ACHN (cell line): Measurements from ENCODE around the gene DSC2.
"Not testable (repeated sequence)": the region's sequence is repeated elsewhere in the genome, so short reads cannot be mapped to it uniquely, and the experiment has no call there.

Experiments used
- DNase-seq: peaks from one replicate; pipeline ENCODE4 v3.0.0-alpha.2; 2015
- in situ Hi-C: cut with HindIII; loops from 2 replicates; pipeline ENCODE4 v1.10.0; 2017; ENCODE audit warnings: low sequenced_read_pairs, low pct_ligation_motif_present, low pct_unique_long_range_greater_than_20kb

DSC2 gene

DNA sequence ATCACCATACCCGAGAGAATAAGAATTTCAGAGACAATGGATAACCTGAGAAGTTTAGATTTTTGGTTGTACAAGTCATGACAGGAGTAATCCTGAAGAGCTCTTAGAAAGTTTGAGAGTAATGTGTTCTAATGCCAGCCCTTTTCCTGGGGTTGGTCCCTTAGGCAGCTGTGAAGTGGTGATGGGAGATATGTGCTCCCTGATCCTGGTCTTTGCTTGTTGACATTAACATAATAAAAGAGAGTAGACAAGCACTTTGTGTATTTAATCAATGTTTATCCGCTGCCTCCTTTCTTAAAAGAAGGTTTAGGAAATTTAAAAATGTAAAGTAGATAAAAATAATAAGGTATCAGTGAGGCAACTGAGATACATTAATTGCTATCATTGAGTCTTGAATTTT, 45.9 kb downstream of the DSC2 start:
- in situ Hi-C loops, result no loop called here

DNA sequence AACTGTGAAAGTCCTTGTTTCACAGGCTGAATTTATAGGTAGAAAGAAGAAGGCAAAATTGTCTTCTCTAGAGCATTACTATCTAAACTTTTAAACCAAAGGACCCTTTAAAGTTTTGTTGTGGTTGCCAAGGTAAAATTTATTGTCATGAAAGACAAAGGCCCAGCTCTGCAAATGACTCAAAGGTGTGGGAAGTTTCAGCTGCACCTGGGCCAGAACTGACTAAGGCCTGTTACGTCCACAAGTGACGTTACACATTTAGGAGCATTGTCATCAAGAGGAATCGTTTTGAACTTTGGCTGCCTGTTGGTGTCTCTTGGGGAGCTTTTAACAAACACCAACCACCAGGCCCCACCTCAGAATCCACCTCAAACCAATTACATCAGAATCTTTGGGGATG, 51.6 kb downstream of the DSC2 start:
- no peak for DNase-seq
- in situ Hi-C loops, result no loop called here

More for the DNA sequence above, 45.9 kb downstream of the DSC2 start:
- DNase-seq, result no peak

GRCh38 chr18:31049189-31049588, 53.0 kb downstream of the DSC2 start:
- DNase-seq, result no peak
- in situ Hi-C loops, result no loop called here

DNA sequence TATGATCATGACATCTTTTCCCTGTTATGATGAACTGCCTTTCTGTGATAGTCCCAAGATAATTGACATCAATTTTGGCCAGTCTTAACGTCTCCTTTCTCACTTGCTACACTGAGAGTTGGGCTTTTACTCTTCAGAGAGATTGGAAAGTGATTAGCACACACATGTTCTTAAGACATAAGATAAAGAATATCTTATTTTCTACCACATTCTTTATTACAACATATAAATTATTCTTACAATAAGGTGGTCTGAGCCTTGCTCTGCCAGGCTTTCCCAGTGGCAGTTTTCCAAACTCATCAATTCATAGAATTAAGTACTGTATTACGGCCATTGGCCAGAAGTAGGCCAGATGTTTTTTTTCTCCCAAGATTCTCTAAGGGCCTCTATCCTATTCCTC, 54.0 kb downstream of the DSC2 start:
- in situ Hi-C loops, result no loop called here
- DNase-seq, result no peak

DNA sequence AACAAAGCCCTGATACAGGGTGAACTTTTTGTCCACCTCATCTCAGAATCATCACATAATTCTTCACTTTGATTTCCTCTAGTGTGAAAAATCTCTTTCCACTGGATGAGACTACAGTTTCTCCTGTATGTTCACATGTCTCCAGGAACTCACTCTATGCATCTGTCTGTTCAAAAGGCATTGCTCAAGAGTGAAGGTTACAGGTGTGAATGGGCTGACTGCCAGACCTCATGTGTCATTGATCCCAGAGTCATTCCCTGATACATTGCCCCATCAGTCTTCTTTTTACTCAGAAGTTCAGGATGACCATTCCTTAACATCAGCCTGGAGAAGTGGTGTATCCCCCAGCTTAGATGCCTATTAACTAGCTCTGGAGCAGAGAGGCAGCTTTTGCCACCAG, 55.3 kb downstream of the DSC2 start:
- no peak for DNase-seq
- in situ Hi-C loops, result no loop called here

DNA sequence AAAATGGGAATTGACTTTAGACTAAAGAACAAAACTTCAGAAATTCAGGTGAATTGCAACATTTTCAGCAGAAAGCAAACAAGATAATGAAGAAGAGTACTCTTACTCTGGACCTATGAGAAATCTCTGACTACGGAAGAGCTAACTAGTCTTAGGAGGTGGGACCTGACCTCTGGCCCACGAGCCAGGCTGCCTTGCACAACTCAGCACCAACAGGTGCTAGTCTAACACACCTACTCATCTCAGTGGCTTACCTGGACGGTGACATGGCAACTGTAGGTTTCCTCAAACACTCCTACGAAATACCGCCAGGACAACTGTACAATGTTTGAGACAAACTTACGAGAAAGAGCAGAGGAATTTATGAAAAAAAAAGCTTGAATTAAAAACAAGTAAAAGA, 56.6 kb downstream of the DSC2 start:
- in situ Hi-C loops, result no loop called here
- DNase-seq, result no peak

DNA sequence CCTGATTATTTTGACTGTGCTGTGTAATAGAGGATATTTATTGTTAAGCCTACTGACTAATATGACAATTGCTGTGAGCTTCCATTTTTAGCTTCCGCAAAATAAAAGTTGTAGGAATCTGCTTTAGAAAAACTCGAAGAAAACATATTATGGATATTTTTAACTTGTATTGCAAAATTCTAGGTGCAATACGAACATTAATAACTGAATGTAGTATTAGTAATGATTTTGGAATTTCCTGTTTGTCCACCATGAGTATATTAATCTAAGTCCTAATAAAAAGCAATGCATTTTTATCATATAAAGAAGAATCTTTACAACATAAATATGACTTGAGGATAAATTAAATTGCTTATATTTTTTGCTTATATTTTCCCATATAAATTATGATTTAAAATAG, 57.3 kb downstream of the DSC2 start:
- in situ Hi-C loops, result no loop called here

DNA sequence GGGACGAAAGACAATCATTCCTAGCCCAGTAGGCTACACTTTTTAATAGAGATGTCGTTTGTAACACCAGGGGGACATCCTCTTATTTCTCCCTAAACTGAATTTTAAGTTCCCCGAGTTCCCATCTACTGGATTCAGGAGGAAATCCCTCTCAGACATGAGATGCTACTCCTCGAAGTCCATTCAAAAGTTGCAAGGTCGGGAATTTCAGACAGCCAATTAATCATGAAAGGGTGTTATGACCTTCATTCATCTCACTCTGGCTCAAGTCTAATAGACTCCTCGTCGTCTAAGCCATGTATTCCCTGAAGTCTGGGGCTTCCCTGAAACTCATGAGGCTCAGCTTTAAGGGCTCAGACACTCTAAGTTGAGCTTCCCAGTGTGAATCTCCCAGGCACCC, 58.5 kb downstream of the DSC2 start:
- in situ Hi-C loops, result no loop called here
- no peak for DNase-seq

More for the DNA sequence above, 57.3 kb downstream of the DSC2 start:
- DNase-seq, result no peak

GRCh38 chr18:31042406-31043181, 59.6 kb downstream of the DSC2 start, which contains the start of gene DSC3:
DSC3 (minus strand) TSS chr18:31042742; CDS start chr18:31042660, 82 bp downstream.
- peak; percentile 2 for DNase-seq
- in situ Hi-C loops, result no loop called here

DNA sequence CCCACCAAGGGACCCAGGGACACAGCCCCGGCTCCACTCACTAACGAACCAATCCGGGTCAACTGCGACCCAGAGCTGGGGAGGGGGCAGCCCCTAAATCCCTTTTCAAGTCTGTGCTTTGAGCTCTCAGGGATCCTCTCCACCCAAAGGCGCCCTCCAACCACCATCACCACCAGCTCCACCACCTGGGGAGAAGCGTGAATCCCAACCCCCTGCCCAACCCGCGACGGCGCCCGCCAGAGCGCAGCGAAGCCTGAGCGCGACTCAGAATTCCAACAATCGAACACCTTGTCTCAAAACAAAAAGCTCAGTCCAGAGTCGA, 60.2 kb downstream of the DSC2 start:
- DNase-seq, result no peak
- in situ Hi-C loops, result no loop called here

DNA sequence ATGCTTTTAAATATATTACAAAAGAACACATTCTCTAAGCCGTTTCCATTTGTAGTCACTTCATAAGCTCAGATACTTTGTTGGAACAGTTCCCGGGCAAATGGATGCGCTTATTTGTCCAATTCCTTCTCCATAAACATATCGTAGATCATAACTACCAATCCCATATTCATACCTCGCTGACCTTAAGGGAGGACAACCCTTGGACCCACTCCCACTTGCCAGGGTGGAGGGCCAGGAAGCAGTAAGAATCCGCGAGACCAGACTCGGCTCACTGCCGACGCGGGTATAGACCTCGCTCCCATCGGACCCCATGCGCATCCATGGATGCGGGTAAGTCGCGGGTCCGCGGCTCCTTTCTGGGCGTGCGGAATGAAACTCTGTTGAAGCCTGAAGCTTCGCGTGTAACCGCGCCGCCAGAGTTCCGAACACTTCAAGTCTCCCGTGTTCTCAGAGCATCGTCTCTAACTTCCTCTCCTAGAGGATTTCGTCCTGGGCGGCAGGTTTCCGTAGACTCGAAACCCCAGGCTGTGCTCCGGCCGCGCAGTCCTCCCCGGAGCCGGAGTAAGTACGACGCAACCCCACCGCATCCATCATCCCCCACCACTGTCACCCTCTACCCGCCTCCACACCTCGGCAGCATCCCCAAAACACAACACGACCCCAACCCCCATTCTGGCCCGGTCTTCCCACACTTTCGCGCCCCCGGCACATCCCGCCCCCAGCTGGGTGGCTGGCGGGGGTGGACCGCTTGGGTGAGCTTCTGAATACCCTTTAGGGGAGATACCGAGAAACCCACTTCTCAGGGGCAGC, 60.7 kb downstream of the DSC2 start:
- DNase-seq, result no peak
- in situ Hi-C loops, result no loop called here

DNA sequence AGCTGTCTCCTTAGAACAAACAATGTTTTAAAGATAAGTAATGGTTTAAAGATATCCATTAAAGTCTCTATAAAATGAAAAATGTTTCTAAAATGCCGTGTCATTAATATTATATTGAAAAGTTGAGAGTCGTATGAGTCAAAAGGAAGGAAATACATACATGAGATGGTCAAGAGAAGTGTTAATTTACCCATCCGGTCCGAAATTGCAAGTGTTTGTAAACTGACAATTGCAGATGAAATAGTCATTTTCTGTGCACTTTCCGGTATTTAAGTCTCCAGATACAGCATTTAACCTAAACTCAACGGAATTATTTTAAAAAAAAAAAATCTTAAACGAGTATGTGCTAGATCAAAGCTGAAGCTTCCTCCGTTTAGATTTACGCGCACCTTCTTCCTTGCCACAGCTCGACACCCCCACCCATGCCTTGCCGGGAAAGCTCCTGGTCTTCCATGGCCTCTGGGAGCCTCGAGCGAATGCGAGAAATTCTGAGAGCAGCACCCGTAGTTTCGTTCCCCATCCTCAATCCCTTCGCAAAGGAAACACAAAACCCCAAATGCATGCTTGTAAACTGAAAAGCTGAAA, 61.4 kb downstream of the DSC2 start:
- in situ Hi-C loops, result no loop called here
- DNase-seq, result no peak

- no peak for DNase-seq
- in situ Hi-C loops, result no loop called here
Observed at GRCh38 chr18:31039426-31039825, 62.8 kb downstream of the DSC2 start.

DNA sequence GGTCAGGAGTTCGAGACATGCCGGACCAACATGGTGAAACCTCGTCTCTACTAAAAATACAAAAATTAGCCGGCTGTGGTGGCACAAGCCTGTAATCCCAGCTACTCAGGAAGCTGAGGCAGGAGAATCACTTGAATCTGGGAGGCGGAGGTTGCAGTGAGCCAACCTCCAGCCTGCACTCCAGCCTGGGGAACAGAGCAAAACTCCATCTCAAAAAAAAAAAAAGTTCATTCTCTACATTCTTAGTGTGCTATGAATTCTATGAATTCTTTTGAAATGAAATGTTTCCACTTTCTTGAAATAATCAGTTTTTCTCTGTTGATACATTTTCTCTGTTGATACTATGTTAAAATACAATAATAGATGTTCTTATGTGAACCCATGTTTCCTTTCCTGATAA, 64.5 kb downstream of the DSC2 start:
- in situ Hi-C loops, DNase-seq: not testable (repeated sequence)

GRCh38 chr18:31034541-31034940, 67.7 kb downstream of the DSC2 start:
- in situ Hi-C loops, result no loop called here
- DNase-seq, result no peak

DNA sequence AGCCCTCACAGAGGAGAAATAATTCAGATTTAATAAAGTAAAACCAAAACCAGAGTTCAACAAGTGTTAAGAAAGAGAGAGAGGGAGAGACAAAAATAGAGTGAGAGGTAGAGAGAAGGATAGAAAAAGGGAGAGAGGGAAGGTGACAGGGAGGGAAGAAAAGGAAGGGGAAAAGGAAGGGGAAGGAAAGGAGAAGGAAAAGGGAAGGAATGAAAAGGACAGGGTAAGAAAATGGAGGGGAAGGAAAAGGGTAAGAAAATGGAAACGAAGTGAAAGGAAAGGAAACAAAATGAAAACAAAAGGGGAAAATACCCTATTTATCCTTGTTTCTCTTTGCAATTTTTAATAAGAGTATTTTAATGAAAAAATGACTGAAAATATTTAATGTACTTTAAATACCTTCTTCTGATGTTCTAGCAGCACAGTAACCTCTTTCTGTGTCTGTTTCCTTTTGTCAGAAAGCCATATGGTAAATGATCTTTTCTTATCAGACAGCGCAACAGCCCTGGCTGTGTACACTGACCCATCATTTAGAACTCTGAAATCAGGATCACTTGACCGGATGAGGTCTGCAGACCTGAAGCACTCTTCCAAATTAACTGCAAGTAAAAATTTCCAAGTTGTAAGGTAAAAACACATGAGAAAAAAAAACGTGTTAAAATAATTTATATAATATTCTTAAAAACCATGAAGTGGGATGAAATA, 71.5 kb downstream of the DSC2 start:
- in situ Hi-C loops, result no loop called here
- DNase-seq, result no peak

GRCh38 chr18:31015715-31016434, 86.3 kb downstream of the DSC2 start:
- in situ Hi-C loops, result no loop called here

DNA sequence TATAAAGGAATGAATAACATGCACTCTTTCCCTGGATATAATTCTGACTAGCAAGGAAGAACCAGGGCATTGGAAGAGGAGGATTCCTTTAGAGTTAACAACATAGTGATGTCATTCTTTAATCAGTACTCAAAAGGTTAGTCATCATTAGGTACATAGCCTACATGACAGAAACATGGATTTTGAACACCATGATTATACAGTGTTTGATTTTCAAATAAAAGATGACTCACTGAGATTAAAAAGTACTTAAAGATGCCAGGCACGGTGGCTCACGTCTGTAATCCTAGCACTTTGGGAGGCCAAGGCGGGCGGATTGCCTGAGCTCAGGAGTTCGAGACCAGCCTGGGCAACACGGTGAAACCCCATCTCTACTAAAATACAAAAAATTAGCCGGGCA, 90.8 kb downstream of the DSC2 start:
- DNase-seq, result peak; percentile 85
- in situ Hi-C loops, result not testable (repeated sequence)

More at GRCh38 chr18:31015715-31016434, 86.3 kb downstream of the DSC2 start:
- no peak for DNase-seq
